ENCODE results near the gene PDIA5.

DNA sequence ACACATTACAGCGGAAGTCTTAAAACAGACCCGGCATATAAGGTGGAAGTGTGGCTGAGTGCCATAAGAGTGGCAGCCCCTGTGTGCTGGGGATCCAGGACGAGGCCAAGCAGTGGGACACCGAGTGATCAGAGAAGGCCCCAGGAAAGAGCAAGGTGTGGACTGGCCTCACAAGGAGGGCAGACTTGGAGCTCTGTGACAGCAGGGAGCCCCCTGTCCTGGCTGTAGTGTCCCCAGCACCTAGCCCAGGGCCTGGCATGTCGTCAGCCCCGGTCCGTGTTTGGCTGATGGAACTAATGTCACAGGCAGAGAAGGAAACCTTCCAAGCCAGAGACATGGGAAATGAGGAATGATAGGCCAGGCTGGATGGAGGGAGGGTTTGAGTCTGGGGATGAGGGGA is 4.8 kb downstream of the PDIA5 start:
- TF ChIP-seq CTCF (IDR thresholded peaks at IDR 0.05) = no peak
- TF ChIP-seq POLR2AphosphoS5 (IDR thresholded peaks at IDR 0.05; ENCODE audit: low read depth, low read length) = no peak
- TF ChIP-seq, protein P1, sequence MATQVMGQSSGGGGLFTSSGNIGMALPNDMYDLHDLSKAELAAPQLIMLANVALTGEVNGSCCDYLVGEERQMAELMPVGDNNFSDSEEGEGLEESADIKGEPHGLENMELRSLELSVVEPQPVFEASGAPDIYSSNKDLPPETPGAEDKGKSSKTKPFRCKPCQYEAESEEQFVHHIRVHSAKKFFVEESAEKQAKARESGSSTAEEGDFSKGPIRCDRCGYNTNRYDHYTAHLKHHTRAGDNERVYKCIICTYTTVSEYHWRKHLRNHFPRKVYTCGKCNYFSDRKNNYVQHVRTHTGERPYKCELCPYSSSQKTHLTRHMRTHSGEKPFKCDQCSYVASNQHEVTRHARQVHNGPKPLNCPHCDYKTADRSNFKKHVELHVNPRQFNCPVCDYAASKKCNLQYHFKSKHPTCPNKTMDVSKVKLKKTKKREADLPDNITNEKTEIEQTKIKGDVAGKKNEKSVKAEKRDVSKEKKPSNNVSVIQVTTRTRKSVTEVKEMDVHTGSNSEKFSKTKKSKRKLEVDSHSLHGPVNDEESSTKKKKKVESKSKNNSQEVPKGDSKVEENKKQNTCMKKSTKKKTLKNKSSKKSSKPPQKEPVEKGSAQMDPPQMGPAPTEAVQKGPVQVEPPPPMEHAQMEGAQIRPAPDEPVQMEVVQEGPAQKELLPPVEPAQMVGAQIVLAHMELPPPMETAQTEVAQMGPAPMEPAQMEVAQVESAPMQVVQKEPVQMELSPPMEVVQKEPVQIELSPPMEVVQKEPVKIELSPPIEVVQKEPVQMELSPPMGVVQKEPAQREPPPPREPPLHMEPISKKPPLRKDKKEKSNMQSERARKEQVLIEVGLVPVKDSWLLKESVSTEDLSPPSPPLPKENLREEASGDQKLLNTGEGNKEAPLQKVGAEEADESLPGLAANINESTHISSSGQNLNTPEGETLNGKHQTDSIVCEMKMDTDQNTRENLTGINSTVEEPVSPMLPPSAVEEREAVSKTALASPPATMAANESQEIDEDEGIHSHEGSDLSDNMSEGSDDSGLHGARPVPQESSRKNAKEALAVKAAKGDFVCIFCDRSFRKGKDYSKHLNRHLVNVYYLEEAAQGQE (IDR thresholded peaks at IDR 0.05; ENCODE audit: insufficient read depth in 1 of 2, low read depth in 2 of 2, low read length in 1 of 2) = no peak
- TF ChIP-seq TCF7L2 (IDR thresholded peaks at IDR 0.05; ENCODE audit: low read depth, low read length) = no peak
- TF ChIP-seq SIN3A (IDR thresholded peaks at IDR 0.05; ENCODE audit: borderline replicate concordance, insufficient read depth, low read depth, low read length) = no peak
